Ureter (tissue), 1 donor: Measurements from ENCODE around the gene PTPRM. TPM values are rescaled to one million over a fixed set of nuclear protein-coding genes. Genes with fewer than 3 reads are reported as not detected.
"Not testable (repeated sequence)": the region's sequence is repeated elsewhere in the genome, so short reads cannot be mapped to it uniquely, and the experiment has no call there.

Source experiments
- DNase-seq: peaks from one replicate; pipeline ENCODE4 v3.0.0-alpha.2; 2020; ENCODE audit warnings: low spot score
- total RNA-seq: library from RNA; stranded (reverse); gene quantifications from one replicate; pipeline ENCODE4 v1.2.4, GENCODE V29; 2023
- donor health status: DM: yes; HTN: yes; CAD: no.

PTPRM gene
- total RNA-seq, 1 donor from 2014 or later, result 148 TPM

GRCh38 chr18:8427339-8427738 lies 860.2 kb downstream of the PTPRM start:
- no peak for DNase-seq

GRCh38 chr18:8428951-8429350 lies 861.8 kb downstream of the PTPRM start:
- DNase-seq, result no peak

- DNase-seq, result no peak
Observed at GRCh38 chr18:8431036-8431435, 863.9 kb downstream of the PTPRM start.

- DNase-seq, result peak; percentile 27
Observed at GRCh38 chr18:8433323-8433722, 866.2 kb downstream of the PTPRM start.

- no peak for DNase-seq
Observed at GRCh38 chr18:8433771-8434170, 866.7 kb downstream of the PTPRM start.

- DNase-seq, result no peak
Observed at GRCh38 chr18:8435376-8435775, 868.3 kb downstream of the PTPRM start.

GRCh38 chr18:8439055-8439454 lies 871.9 kb downstream of the PTPRM start:
- DNase-seq, result no peak

- DNase-seq, result no peak
Observed at GRCh38 chr18:8443505-8443904, 876.4 kb downstream of the PTPRM start.

GRCh38 chr18:8446936-8447335 lies 879.8 kb downstream of the PTPRM start:
- not testable (repeated sequence) for DNase-seq

GRCh38 chr18:8448130-8448529 lies 881.0 kb downstream of the PTPRM start:
- DNase-seq, result no peak

GRCh38 chr18:8450013-8450412 lies 882.9 kb downstream of the PTPRM start:
- no peak for DNase-seq

- no peak for DNase-seq
Observed at GRCh38 chr18:8450898-8451665, 884.0 kb downstream of the PTPRM start.

- no peak for DNase-seq
Observed at GRCh38 chr18:8453528-8453927, 886.4 kb downstream of the PTPRM start.

- no peak for DNase-seq
Observed at GRCh38 chr18:8454136-8454535, 887.0 kb downstream of the PTPRM start.

- no peak for DNase-seq
Observed at GRCh38 chr18:8455661-8456614, 888.8 kb downstream of the PTPRM start.
